HG03196 (cell line): ENCODE results near the gene ADGRL3.
"Not testable (repeated sequence)": the region's sequence is repeated elsewhere in the genome, so short reads cannot be mapped to it uniquely, and the experiment has no call there.

Experiments
- ATAC-seq: cut with Tn5 transposase; IDR thresholded peaks from one replicate; pipeline ENCODE4 v1.9.1; 2021; ENCODE audit not compliant: unreplicated experiment

Gene ADGRL3

GRCh38 chr4:61716426-61716825, 516.3 kb downstream of the ADGRL3 start:
- no peak for ATAC-seq

- ATAC-seq = no peak
Measured at GRCh38 chr4:61723492-61723891, 523.4 kb downstream of the ADGRL3 start.

- no peak for ATAC-seq
Measured at GRCh38 chr4:61727286-61727685, 527.2 kb downstream of the ADGRL3 start.

- ATAC-seq = no peak
Measured at GRCh38 chr4:61734409-61734808, 534.3 kb downstream of the ADGRL3 start.

- no peak for ATAC-seq
Measured at GRCh38 chr4:61739887-61740286, 539.8 kb downstream of the ADGRL3 start.

- ATAC-seq = no peak
Measured at GRCh38 chr4:61740886-61741285, 540.8 kb downstream of the ADGRL3 start.

GRCh38 chr4:61741327-61742096, 541.4 kb downstream of the ADGRL3 start:
- ATAC-seq = no peak

GRCh38 chr4:61750810-61751209, 550.7 kb downstream of the ADGRL3 start:
- no peak for ATAC-seq

GRCh38 chr4:61752617-61753016, 552.5 kb downstream of the ADGRL3 start:
- ATAC-seq = no peak

- ATAC-seq = no peak
Measured at GRCh38 chr4:61753739-61754138, 553.6 kb downstream of the ADGRL3 start.

- not testable (repeated sequence) for ATAC-seq
Measured at GRCh38 chr4:61756937-61757336, 556.8 kb downstream of the ADGRL3 start.

GRCh38 chr4:61757983-61758382, 557.9 kb downstream of the ADGRL3 start:
- not testable (repeated sequence) for ATAC-seq

GRCh38 chr4:61758596-61758995, 558.5 kb downstream of the ADGRL3 start:
- ATAC-seq = not testable (repeated sequence)

GRCh38 chr4:61759245-61759644, 559.1 kb downstream of the ADGRL3 start:
- ATAC-seq = not testable (repeated sequence)

GRCh38 chr4:61759885-61760284, 559.8 kb downstream of the ADGRL3 start:
- ATAC-seq = not testable (repeated sequence)

- no peak for ATAC-seq
Measured at GRCh38 chr4:61760820-61761219, 560.7 kb downstream of the ADGRL3 start.

GRCh38 chr4:61762722-61763627, 562.8 kb downstream of the ADGRL3 start:
- no peak for ATAC-seq

GRCh38 chr4:61763682-61764081, 563.6 kb downstream of the ADGRL3 start:
- no peak for ATAC-seq

GRCh38 chr4:61764090-61764489, 564.0 kb downstream of the ADGRL3 start:
- not testable (repeated sequence) for ATAC-seq

- not testable (repeated sequence) for ATAC-seq
Measured at GRCh38 chr4:61769444-61770167, 569.5 kb downstream of the ADGRL3 start.

GRCh38 chr4:61770456-61770855, 570.3 kb downstream of the ADGRL3 start:
- ATAC-seq = no peak
